ENCODE measurements around the gene OR56B4.

OR56B4 gene

GRCh38 chr11:6152126-6152525 is 44.6 kb downstream of the OR56B4 start:
- DNase-seq: no peak

GRCh38 chr11:6156628-6157359 is 49.3 kb downstream of the OR56B4 start:
- no peak for DNase-seq
